IMR-90 (cell line): ENCODE data around the gene GALNT14. TPM values are rescaled to one million over a fixed set of nuclear protein-coding genes. Genes with fewer than 3 reads are reported as not detected.

Experiments
- ATAC-seq: fragments of 200-7000 bp; cut with Tn5 transposase; 2 replicates; pipeline ENCODE4 v1.9.1; 2020; ENCODE audit warnings: low read depth, mild to moderate bottlenecking, moderate library complexity
- BruUV-seq: library from RNA; stranded (reverse); fragments of 400-500 nt; replicated peaks from 2 replicates; lab custom pipeline; 2021; lab: Mats Ljungman, UMichigan
- CTCF ChIA-PET: fragments of 300-600 bp; formaldehyde crosslinking; extraction: SDS; loops from one replicate; lab custom pipeline; 2021; ENCODE audit warnings: antibody characterized with exemption; lab: Yijun Ruan, JAX
- POLR2A ChIA-PET: fragments of 300-600 bp; sonication (Branson Sonifier 250); formaldehyde crosslinking; loops from one replicate; lab custom pipeline; 2022; ENCODE audit warnings: antibody characterized with exemption; ENCODE audit not compliant: unreplicated experiment; lab: Charles Lee
- DNase-seq: peaks from one replicate; pipeline ENCODE4 v3.0.0; 2013
- H2AFZ ChIP-seq: replicated peaks from 2 replicates; pipeline ENCODE3; 2013; ENCODE audit warnings: low read length, mild to moderate bottlenecking; ENCODE audit not compliant: poor library complexity
- H2AK5ac ChIP-seq: 2 replicates; pipeline ENCODE4 v1.6.1; 2013; ENCODE audit warnings: low read depth, low read length, inconsistent platforms
- H2AK9ac ChIP-seq: replicated peaks from 2 replicates; pipeline ENCODE3; 2013; ENCODE audit warnings: mild to moderate bottlenecking, low read depth, low read length, moderate library complexity; ENCODE audit not compliant: poor library complexity
- H2BK120ac ChIP-seq: 2 replicates; pipeline ENCODE4 v1.6.1; 2013; ENCODE audit warnings: low read depth, low read length, inconsistent platforms
- H2BK15ac ChIP-seq: 3 replicates; pipeline ENCODE4 v1.6.1; 2013; ENCODE audit warnings: low read depth, low read length, inconsistent platforms
- H2BK20ac ChIP-seq: 2 replicates; pipeline ENCODE4 v1.6.1; 2013; ENCODE audit warnings: low read depth, mild to moderate bottlenecking, inconsistent platforms, low read length, moderate library complexity
- H2BK5ac ChIP-seq: 2 replicates; pipeline ENCODE4 v1.6.1; 2013; ENCODE audit warnings: mild to moderate bottlenecking, low read depth, low read length, inconsistent platforms; ENCODE audit not compliant: poor library complexity, severe bottlenecking
- H3K14ac ChIP-seq: replicated peaks from 2 replicates; pipeline ENCODE4 v1.6.1; 2013; ENCODE audit warnings: low read depth, low read length, inconsistent platforms
- H3K18ac ChIP-seq: 2 replicates; pipeline ENCODE4 v1.6.1; 2013; ENCODE audit warnings: low read depth, low read length, control low read depth
- H3K23ac ChIP-seq: 2 replicates; pipeline ENCODE4 v1.6.1; 2013; ENCODE audit warnings: low read depth, low read length, inconsistent platforms
- H3K27ac ChIP-seq: 2 replicates; pipeline ENCODE4 v1.5.1; 2013; ENCODE audit warnings: mild to moderate bottlenecking, control low read depth, low read length; ENCODE audit not compliant: insufficient read depth
- H3K27me3 ChIP-seq: 2 replicates; pipeline ENCODE4 v1.6.1; 2013; ENCODE audit warnings: low read length; ENCODE audit not compliant: control insufficient read depth, insufficient read depth
- H3K36me3 ChIP-seq: 2 replicates; pipeline ENCODE4 v1.6.1; 2013; ENCODE audit warnings: low read length, mixed read lengths; ENCODE audit not compliant: control insufficient read depth, insufficient read depth
- H3K4ac ChIP-seq: 2 replicates; pipeline ENCODE4 v1.6.1; 2013; ENCODE audit warnings: low read depth, low read length, inconsistent platforms
- H3K4me1 ChIP-seq: 2 replicates; pipeline ENCODE4 v1.6.1; 2013; ENCODE audit warnings: low read length, mixed read lengths; ENCODE audit not compliant: control insufficient read depth, insufficient read depth
- H3K4me2 ChIP-seq: 2 replicates; pipeline ENCODE4 v1.6.1; 2013; ENCODE audit warnings: low read depth, mild to moderate bottlenecking, control low read depth, low read length, moderate library complexity
- H3K4me3 ChIP-seq: 2 replicates; pipeline ENCODE4 v1.5.1; 2013; ENCODE audit warnings: low read depth, mild to moderate bottlenecking, control low read depth, low read length, moderate library complexity; ENCODE audit not compliant: insufficient read depth
- H3K56ac ChIP-seq: 2 replicates; pipeline ENCODE4 v1.6.1; 2013; ENCODE audit warnings: low read length, inconsistent platforms; ENCODE audit not compliant: insufficient read depth; ENCODE audit errors: extremely low read depth
- H3K79me1 ChIP-seq, 2 experiments: 2 replicates each; pipeline ENCODE4 v1.6.1; 2013; ENCODE audit warnings: low read length in 2 of 2, inconsistent platforms in 1 of 2, low read depth in 1 of 2
- H3K9ac ChIP-seq: 2 replicates; pipeline ENCODE4 v1.6.1; 2013; ENCODE audit warnings: low read depth, low read length, control low read depth
- H3K9me1 ChIP-seq: 2 replicates; pipeline ENCODE4 v1.6.1; 2013; ENCODE audit warnings: low read length, inconsistent platforms; ENCODE audit not compliant: insufficient read depth
- H3K9me3 ChIP-seq: 2 replicates; pipeline ENCODE4 v1.6.1; 2013; ENCODE audit warnings: low read length; ENCODE audit not compliant: control insufficient read depth, insufficient read depth
- H4K20me1 ChIP-seq: 2 replicates; pipeline ENCODE4 v1.6.1; 2013; ENCODE audit warnings: low read length, inconsistent platforms; ENCODE audit not compliant: insufficient read depth
- H4K5ac ChIP-seq: 2 replicates; pipeline ENCODE4 v1.6.1; 2013; ENCODE audit warnings: mild to moderate bottlenecking, low read depth, low read length, control low read depth
- H4K8ac ChIP-seq, 2 experiments: 2 replicates each; pipeline ENCODE4 v1.6.1; 2013; ENCODE audit warnings: low read depth in 2 of 2, low read length in 2 of 2, control low read depth in 1 of 2, inconsistent platforms in 1 of 2
- H4K91ac ChIP-seq: 2 replicates; pipeline ENCODE4 v1.6.1; 2013; ENCODE audit warnings: low read depth, low read length, inconsistent platforms; ENCODE audit not compliant: insufficient read depth
- BHLHE40 ChIP-seq: fragments of 150-350 bp; IDR thresholded peaks from 2 replicates; pipeline ENCODE4 v1.6.1; 2016; ENCODE audit warnings: mild to moderate bottlenecking, low read depth, low read length
- CEBPB ChIP-seq: IDR thresholded peaks from 2 replicates; pipeline ENCODE4 v1.6.1; 2012; ENCODE audit warnings: low read depth, low read length, improper control_type of control experiment
- ELK1 ChIP-seq: fragments of 150-350 bp; IDR thresholded peaks from 2 replicates; pipeline ENCODE4 v1.6.1; 2016; ENCODE audit warnings: low read depth, mild to moderate bottlenecking, low read length, moderate library complexity, borderline replicate concordance
- NFE2L2 ChIP-seq: fragments of 150-350 bp; IDR thresholded peaks from 2 replicates; pipeline ENCODE4 v1.6.1; 2016; ENCODE audit warnings: low read depth, mild to moderate bottlenecking, low read length
- POLR2A ChIP-seq: IDR thresholded peaks from 2 replicates; pipeline ENCODE4 v1.6.1; 2012; ENCODE audit warnings: mild to moderate bottlenecking, low read depth, low read length
- RAD21 ChIP-seq: IDR thresholded peaks from 2 replicates; pipeline ENCODE4 v1.6.1; 2012; ENCODE audit warnings: low read length, improper control_type of control experiment
- RFX5 ChIP-seq: IDR thresholded peaks from 2 replicates; pipeline ENCODE4 v1.8.0; 2012; ENCODE audit warnings: low read depth, mild to moderate bottlenecking, low read length, moderate library complexity
- USF2 ChIP-seq: fragments of 150-350 bp; IDR thresholded peaks from 2 replicates; pipeline ENCODE4 v1.6.1; 2017; ENCODE audit warnings: mild to moderate bottlenecking, antibody characterized with exemption, low read length, low read depth
- WGBS, 2 experiments: methylation state at CpG; one replicate each; pipeline versions ENCODE4 v1.1.5 to v1.1.7; 2013; ENCODE audit warnings: missing lambda C conversion rate in 2 of 2; ENCODE audit not compliant: insufficient read length in 1 of 2; ENCODE audit errors: extremely low coverage in 2 of 2; 5-methylcytosine and 5-hydroxymethylcytosine counted together
- dilution Hi-C: fragments of 300-500 bp; cut with HindIII; formaldehyde crosslinking; loops from one replicate; pipeline ENCODE4 v1.14.3; 2018; ENCODE audit warnings: low sequenced_read_pairs; ENCODE audit not compliant: unreplicated experiment
- in situ Hi-C: fragments of 300-500 bp; cut with MboI; formaldehyde crosslinking; loops from 3 replicates; pipeline ENCODE4 v1.14.3; 2019; ENCODE audit warnings: low sequenced_read_pairs, inconsistent platforms, mixed read lengths
- intact Hi-C: fragments of 100-400 bp; cut with micrococcal nuclease; formaldehyde crosslinking; loops from 2 replicates; pipeline ENCODE4 v1.10.0; 2022
- polyA plus RNA-seq, 3 experiments: library from polyadenylated mRNA; depleted of rRNA; stranded (reverse); fragments of >200 nt; gene quantifications; 2 replicates each; pipeline ENCODE4 v1.2.3, GENCODE V29; 2012; ENCODE audit warnings: low replicate concordance in 1 of 3
- total RNA-seq: library from RNA; depleted of rRNA; stranded (reverse); fragments of >200 nt; gene quantifications from 2 replicates; pipeline ENCODE4 v1.2.3, GENCODE V29; 2012

GALNT14 gene
- total and polyA plus RNA-seq, 2 of the 4 experiments (the other 2 are of a cell fraction): 0.15 to 0.18 TPM

GRCh38 chr2:31013301-31013700 lies 124.9 kb downstream of the GALNT14 start:
- CTCF ChIA-PET: no interaction called here
- in situ Hi-C loops: no loop called here
- ATAC-seq: no peak
- Histone ChIP-seq H4K91ac (no peak overlapping the region), H2BK5ac (no peak overlapping the region), H4K8ac (no peak overlapping the region), H2BK120ac (no peak overlapping the region), H3K14ac (no peak overlapping the region), H3K9me1 (no peaks in the 10 kb centered on the region), H3K4me2 (no peak overlapping the region), H3K4me1 (no peaks in the 10 kb centered on the region), H3K4ac (no peak overlapping the region), H3K56ac (no peak overlapping the region), H3K23ac (no peak overlapping the region), H3K18ac (no peak overlapping the region), H2AK5ac (no peak overlapping the region), H3K27ac (no peak overlapping the region), H3K4me3 (no peak overlapping the region), H4K5ac (no peak overlapping the region), H3K9ac (no peak overlapping the region), H2BK20ac (no peak overlapping the region), H3K36me3 (no peaks in the 10 kb centered on the region), H2AFZ (no peak overlapping the region), H3K27me3 (no peaks in the 10 kb centered on the region; the same call in 1 of the 2 replicates), H3K79me1 (no peaks in the 10 kb centered on the region), H4K20me1 (no peaks in the 10 kb centered on the region), H3K9me3 (no peaks in the 10 kb centered on the region), H2AK9ac (no peak overlapping the region), H2BK15ac (no peak overlapping the region)
- POLR2A ChIA-PET: no interaction called here
- dilution Hi-C loops: no loop called here
- no peak for TF ChIP-seq ELK1
- no peak for TF ChIP-seq BHLHE40
- TF ChIP-seq RAD21: no peak
- TF ChIP-seq NFE2L2: no peak
- TF ChIP-seq RFX5: no peak
- TF ChIP-seq USF2: no peak
- TF ChIP-seq POLR2A: no peak
- no peak for TF ChIP-seq CEBPB
- intact Hi-C loops: no loop called here
- no CpG with 5 or more reads among the region's 8 CpGs for WGBS, 2 experiments
- DNase-seq: no peak
- no TSS peak for BruUV-seq
